Measurements from ENCODE around the gene PIM2.
"Not testable (repeated sequence)": the region's sequence is repeated elsewhere in the genome, so short reads cannot be mapped to it uniquely, and the experiment has no call there.

The PIM2 gene

DNA sequence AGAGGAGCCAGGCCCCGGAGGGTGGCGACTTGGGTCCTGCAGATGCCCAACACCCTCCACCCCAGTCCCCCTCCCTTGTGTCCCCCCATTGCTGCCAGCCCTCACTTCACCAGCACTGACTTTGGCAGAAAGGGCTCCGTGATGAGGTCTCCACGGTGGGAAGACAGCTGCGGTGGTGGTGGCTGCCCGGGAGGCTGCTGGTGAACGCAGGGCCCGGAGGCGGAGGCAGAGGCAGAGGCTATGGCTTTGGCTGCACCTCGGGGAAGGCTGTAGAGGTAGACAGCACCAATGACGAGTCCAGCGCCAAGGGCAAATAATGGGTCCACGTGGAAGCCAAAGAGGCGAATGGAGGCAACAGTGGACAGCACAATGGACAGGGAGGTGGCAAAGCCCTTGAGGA, 14.2 kb downstream of the PIM2 start:
- DNase-seq = no peak

DNA sequence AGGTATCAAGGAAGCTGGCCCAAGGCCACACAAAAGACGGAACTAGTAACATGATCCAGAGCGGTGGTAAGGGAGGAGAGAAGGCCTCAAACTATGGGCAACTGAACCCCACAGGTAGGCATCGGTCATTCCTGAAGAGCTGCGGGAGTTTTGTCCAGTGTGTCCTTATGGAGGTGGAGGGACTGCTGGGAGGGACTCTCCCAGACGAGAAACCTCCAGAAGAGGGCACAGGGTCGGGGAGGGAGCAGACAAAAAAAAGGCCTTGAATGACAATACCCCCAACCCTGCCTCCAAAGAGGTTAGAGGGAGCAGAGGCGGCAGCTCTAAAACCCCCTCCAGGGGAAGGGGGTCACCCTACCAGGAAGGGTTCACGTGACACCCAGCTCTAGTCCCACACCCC, 14.6 kb downstream of the PIM2 start:
- DNase-seq = no peak

DNA sequence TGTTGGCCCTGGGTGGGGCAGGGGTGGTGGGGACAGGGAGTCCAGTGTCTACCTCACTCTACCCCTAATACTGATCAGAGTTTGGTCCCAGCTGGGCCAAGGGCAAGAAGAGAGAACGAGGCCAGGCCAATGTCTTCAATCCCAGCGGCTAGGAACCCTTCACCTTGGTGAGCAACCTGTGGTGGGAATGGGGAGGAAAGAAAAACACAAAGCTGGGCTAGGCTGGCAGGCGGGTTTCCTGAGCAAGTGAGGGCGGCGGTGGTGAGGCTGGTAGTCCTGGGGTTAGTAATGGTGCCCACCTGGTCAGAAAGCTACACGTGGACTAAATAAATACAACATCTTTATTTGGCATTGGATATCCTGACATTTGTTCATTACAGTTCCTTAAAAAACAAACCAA, 15.5 kb downstream of the PIM2 start:
- no peak for DNase-seq

DNA sequence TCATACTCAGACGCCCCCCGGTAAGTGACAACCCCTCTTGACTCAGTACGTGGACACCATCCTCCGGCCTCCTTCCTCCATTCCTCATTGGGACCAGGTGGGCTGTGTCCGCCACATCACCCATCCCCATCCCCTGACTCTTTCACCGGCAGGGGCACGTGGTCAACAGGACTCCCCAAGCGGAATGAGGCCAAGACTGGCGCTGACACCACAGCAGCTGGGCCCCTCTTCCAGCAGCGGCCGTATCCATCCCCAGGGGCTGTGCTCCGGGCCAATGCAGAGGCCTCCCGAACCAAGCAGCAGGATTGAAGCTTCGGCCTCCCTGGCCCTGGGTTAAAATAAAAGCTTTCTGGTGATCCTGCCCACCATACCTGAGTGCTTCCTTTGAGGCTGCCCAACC, 16.0 kb downstream of the PIM2 start:
- DNase-seq = no peak

DNA sequence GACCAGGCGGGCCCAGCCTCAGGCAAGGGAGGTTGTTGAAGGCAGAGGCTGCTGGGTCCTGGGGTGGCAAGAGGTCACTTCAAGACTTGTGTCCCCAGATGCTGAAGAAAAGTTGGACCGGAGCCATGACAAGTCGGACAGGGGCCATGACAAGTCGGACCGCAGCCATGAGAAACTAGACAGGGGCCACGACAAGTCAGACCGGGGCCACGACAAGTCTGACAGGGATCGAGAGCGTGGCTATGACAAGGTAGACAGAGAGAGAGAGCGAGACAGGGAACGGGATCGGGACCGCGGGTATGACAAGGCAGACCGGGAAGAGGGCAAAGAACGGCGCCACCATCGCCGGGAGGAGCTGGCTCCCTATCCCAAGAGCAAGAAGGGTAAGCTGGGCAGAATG, 16.7 kb downstream of the PIM2 start:
- DNase-seq = no peak

DNA sequence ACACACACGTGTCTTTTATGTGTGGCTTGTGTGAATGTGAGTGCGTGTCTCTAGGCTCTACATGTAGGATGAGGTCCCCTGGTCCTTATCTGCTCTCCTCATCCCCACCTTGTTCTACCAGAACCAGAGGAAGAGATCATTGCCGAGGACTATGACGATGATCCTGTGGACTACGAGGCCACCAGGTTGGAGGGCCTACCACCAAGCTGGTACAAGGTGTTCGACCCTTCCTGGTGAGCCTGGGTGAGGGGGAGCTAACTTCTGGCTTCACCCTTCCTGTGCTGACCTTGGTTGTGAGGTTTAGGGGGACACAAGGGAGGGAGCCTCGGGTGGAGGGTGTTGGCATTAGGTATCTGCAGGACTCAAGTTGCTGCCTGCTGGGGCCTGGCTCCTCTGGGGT, 17.8 kb downstream of the PIM2 start:
- no peak for DNase-seq

DNA sequence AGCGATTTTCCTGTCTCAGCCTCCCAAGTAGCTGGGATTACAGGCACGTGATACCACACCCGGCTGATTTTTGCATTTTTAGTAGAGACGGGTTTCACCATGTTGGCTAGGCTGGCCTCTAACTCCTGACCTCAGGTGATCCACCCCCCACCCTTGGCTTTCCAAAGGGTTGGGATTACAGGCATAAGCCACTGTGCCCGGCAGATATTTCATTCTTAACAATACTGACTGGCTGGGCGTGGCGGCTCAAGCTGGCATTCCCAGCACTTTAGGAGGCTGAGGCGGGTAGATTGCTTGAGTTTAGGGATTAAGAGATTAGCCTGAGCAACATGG, 19.8 kb downstream of the PIM2 start:
- DNase-seq = no peak

DNA sequence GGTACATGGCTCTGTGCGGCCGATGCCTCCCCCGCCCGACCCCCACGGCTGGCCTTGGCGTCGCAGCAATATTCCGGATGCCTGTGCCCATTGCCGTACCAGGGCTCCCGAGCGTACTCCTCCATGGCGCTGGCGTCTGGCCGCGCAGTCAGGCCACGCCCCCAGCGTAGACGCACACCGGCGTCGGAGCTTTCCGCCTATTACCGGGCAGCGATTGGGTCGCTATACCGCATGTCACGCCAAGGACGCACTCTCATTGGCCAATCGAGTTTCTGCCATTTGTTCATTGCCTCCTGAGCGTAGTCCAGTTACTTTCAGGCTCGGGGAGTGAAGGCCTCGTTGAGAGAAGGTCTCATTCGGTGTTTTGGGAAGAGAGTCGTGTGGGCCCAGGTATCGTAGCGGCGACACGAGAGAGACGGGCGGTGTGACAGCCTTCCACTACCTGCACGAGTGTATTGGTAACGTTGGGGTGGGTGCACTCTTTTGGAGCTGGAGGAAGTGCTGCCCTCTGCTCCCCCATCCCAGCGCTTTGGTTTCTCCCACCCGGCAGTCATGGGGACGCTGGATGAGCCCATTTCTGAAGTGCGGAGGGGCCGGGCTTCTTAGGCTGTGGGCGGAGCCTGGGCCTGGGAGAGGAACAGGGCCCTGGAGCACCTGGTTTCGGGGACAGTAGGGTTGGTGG, 21.1 kb downstream of the PIM2 start, which contains the start of the genes PQBP1 and TIMM17B:
PQBP1 (plus strand) TSS at position 306 of the 682 bp plus-strand sequence. CDS start 580 bp downstream, outside the sequence.
TIMM17B (minus strand) TSS at position 144 of the 682 bp plus-strand sequence; CDS start at position 125, 19 bp downstream.
- DNase-seq = peak; percentile 49 to 81

DNA sequence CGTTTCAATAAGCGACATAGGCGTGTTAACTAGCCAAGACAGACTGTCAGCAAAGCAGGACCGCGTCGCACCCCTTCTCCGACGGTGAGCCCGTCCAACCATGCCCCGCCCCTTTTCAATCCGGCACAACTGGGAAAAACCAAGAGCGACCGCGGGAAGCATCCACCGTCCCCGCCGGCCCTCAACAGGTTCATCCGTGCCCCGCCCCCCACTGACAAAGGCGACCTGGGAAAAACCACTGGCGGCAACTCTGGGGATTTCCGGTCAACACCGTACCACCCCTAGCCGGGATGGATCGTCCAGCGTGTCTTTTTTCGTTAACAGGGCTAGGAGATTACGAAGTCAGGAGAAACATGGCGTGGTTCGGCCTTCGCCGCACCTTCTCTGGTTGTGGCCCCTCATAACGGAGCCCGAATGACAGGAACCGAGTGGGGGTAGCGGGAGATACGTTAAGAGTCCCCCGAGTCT, 21.6 kb downstream of the PIM2 start:
- peak; percentile 16 to 67 for DNase-seq

DNA sequence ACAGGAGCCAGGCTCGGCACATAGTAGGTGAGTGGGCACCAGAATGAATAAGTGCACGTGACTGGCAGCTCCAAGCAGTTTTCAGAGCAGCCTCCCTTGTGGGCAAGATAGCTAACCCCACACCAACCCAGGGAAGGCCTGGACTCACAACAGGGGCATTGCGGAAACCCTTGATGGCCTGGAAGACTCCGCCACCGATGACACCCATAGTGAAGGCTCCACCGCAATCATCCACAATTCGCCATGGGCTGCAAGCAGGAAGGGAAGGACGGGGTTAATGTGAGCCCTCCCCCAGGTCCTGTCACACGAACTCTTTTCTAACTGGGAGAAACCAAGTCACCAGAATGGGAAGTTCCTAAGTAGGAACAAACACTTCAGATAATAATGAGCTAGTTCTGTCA, 22.2 kb downstream of the PIM2 start:
- peak in 1 of 2 experiments; percentile 15 for DNase-seq

DNA sequence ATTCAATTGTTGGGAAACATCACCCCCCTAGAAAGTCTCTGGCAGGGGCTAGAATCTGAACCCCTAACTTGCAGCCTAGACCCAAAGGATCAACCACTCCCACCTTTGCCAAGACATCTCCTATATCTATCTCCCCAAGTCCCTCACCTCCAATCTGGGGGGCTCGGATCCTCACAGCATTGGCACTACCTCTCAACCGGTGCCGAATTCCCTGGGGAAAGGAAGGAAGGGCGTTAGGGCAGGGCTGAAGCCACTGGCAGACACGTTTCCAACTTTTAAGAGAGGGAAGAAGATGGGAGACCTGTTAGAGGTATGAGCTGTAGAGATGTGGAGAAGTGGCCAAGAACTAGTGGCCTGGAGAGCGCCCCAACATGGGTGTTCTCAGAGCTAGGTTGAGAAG, 23.9 kb downstream of the PIM2 start:
- no peak for DNase-seq

DNA sequence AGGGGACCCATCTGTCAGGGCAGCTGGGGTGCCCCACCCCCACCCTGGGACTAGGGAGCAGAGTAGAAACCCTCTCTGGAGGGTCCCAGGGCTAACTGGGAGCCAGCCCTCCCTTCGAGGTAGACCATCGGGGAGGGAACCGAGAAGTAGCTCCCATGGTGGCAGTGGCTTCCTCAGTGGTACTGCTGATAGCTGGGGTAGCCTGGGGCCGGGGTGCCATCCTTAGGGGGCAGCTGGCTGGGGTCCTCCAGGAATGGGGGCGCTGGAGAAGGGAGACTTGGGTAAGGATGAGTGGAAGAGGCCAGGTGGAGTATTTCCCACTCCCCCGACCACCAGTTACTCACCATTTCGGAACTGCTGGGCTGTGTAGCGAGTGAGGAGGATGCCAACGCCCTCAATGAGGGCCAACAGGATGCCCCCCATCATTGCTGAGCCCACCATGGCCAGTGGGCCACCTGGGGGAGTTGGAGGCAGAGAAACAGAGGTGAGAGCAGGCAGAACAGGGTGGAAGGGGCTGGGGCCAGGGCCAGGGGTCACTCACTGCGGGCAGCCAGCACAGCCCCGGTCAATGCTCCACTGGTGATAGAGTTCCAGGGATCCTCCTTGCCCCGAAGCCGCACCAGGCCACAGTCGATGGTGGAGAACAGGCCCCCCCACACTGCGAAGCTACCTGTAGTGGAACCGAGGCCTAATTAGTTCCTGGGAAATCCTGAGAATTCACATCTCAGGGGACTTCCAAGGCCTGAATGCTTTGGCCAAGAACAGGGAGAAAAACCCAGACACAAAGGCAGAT, 25.1 kb downstream of the PIM2 start:
- DNase-seq = no peak

DNA sequence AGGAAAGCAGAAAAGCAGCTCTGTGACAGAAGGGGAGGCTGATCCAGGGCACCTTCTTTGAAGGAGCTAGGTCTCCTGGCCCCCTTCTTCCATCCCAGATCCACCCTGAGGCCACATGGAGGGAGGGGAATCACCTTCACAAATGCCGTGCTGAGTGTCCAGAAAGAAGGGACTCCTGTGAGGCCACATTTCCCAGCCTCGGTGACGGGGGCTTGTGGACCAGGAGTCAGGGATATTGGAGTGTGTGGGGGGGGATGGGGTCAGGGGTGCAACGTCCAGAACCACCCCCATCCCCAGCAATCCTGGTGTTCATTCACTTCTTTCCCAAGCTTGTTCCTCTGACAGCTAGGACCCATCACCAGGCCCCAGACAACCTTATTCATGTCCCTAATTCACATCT, 25.9 kb downstream of the PIM2 start:
- no peak for DNase-seq

DNA sequence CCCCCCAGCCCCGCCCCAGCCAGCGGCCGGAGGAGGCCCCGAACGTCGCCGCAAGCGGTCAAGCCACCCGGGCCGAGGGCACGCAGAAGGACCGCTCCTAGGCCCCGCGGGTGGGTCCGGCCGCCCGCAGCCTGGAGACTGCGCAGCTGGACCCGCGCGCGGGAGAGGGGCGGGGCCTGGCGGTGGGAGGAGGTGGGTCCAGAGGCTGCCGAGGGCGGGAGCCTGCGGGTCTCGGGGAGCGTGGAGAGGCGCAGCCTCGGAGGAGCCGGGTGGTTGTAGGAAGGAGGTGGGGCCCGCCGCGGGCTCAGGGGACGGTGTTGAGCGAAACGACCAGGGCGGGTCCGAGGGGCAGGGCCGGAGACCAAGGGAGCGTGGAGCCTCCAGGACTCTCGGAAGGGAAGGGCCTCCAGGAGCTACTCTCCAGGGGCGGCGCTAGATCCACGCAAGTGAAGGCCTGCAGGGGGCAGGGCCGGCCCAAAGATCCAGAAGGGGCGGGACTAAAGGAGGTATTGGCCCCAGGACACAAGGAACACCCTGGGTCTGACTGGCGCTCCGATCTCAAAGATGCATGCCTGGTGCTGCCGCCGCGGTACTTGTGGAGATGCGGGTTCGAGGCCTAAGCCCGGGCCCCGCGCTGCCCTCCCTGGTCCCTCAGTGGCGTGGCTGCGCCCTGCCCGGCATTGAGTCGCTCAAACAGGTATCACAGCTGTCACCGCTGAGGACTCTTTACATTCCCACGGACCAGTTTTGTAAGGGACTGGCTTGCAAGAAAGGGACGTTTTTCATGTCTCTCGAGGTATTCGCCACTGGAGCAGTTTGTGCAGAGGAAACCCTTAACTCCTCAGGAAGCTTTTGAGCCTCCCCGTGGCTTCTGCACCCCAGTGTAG, 27.2 kb downstream of the PIM2 start:
- peak; percentile 52 to 70 for DNase-seq

DNA sequence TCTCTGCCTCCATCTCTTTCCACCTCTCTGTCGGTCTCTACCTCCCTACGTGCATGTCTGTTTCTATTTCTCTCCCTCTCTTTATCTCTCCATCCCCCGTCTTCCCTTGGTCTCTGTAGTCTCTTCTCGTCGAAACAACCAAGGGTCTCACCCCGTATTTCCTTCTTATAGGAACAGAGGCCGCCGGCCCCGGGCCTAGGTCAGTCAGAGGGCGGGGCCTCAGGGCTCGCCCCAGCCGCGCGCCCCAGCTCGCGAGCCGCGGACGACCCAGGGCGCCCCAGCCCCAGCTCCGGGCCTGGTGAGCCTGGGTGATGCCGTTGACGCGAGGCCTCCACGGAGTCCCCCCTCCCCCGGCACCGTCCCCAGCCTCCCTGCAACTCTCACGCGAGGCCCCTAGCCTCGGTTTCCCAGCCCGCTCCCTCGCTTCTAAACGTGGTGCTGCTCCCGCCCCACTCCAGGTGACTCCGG, 27.9 kb downstream of the PIM2 start:
- no peak for DNase-seq

DNA sequence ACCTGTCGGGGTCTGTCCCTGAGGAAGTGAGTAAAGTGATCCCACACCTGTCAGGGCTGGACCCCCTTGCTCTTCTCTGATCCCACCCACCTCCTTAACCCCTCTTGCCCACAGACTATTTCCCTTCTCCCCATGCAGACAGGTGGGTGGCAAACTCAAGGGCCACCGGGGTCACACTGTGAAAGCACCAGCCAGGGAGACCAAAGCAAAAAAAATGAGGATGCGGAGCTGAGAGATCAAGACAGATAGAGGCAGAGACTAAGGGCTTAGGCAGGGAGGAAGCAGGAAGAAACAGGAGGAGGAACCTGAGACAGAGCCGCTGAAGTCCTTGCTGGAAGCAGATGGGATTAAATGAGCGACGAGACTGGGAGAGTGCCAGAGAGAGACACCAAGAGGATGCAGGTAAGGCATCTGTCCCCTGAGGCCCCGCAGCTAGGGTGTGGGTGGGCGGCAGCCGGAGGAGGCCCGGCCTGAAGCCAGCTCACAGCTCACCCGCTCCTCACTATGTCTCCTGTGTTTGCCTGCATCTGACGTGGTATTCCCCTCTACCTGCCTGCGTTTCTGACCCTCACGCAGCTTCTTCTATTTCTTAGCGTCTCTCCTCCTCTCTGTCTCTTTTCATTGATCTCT, 28.4 kb downstream of the PIM2 start:
- DNase-seq = no peak

DNA sequence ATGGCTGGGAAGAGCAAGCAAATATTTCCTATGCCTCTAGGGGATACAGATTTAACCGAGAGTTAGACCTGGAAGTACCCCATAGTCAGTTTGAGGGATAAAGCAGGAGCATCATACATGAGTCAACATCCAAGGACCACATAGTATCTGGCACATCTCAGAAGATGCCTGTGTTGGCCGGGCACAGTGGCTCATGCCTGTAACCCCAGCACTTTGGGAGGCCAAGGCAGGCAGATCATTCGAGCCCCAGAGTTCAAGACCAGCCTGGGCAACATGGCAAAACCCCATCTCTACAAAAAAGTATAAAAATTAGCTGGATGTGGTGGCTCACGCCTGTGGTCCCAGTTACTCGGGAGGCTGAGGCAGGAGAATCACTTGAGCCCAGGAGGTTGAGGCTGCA, 32.2 kb downstream of the PIM2 start:
- DNase-seq = not testable (repeated sequence)

DNA sequence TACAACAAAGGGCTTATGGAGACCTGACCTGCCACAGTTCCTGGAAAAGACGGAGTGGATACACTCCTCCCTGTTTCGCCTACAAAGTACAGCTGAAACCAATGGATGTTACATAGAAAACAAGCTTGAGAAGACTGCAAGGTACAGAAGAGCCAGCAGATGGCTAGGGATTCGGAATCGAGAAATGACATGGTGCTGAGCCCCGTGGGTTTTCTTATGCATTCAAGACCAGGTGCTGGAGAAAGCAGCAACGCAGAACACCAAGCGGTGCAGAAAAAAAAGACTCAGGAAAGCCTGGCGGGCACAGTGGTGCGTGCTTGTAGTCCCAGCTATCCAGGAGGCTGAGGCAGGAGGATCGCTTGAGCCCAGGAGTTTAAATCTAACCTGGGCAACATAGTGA, 35.1 kb downstream of the PIM2 start:
- DNase-seq = no peak

DNA sequence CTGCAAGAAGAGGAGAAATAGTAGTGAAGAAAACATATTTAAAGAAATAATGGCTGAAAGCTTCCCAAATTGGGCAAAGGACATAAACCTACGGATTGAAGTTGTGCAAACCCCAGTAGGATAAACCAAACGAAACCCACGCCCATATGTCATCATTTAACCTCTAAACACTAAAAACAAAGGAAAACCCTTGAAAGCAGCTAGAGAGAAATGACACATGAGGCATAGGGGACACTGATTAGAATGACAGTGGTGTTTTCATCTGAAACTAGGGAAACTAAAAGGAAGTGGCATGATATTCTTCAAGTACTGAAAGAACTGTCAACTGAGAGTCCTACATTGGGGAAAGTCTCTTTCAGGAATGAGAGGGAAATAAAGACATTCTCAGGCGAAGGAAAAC, 41.9 kb downstream of the PIM2 start:
- DNase-seq = not testable (repeated sequence)

DNA sequence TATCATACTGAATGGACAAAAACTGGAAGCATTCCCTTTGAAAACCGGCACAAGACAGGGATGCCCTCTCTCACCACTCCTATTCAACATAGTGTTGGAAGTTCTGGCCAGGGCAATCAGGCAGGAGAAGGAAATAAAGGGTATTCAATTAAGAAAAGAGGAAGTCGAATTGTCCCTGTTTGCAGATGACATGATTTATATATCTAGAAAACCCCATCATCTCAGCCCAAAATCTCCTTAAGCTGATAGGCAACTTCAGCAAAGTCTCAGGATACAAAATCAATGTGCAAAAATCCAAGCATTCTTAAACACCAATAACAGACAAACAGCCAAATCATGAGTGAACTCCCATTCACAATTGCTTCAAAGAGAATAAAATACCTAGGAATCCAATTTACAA, 46.8 kb downstream of the PIM2 start:
- not testable (repeated sequence) for DNase-seq

DNA sequence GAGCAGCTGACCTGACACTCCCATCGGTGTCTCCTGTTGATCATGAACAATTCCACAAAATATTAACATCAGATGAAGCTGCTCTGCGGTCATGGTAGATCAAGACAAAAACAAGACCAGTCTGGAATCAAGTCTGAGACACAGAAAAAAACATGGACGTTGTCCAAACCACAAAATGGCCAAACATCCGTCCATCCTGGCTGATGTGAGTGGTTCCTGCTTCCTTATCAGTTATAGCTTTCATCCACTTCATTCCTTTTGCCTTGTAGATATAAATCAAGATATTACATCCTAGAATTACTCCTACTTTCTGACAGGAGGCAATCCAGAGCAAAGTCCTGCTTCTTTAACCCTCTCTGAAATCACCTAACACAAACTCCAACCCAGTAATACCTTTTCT, 54.6 kb downstream of the PIM2 start:
- peak in 1 of 2 experiments; percentile 15 for DNase-seq
